CD14-positive monocyte (primary cell): Measurements from ENCODE around the gene ST6GALNAC2. TPM values are rescaled to one million over a fixed set of nuclear protein-coding genes. Genes with fewer than 3 reads are reported as not detected.

Source experiments
- DNase-seq, 3 donors: peaks; one replicate each; pipeline ENCODE4 v3.0.0-alpha.2; 2011 to 2022
- H2AFZ ChIP-seq: 2 replicates; pipeline ENCODE4 v1.6.0; 2012; ENCODE audit warnings: mild to moderate bottlenecking, low read depth, low read length, inconsistent platforms; ENCODE audit not compliant: insufficient read depth, poor library complexity, severe bottlenecking
- H3K27ac ChIP-seq, 2 donors: 1 replicate in 1 of 2; 2 replicates in 1 of 2; pipeline ENCODE4 v1.5.1; 2012 to 2013; ENCODE audit warnings: low read length in 2 of 2, control low read depth in 1 of 2, inconsistent platforms in 1 of 2, low read depth in 1 of 2, mild to moderate bottlenecking in 1 of 2
- H3K27me3 ChIP-seq, 2 donors: one replicate each; pipeline versions ENCODE4 v1.6.0 to v1.6.1; 2011 to 2013; ENCODE audit warnings: low read length in 2 of 2; ENCODE audit not compliant: control insufficient read depth in 2 of 2, insufficient read depth in 2 of 2
- H3K36me3 ChIP-seq, 2 donors: replicated peaks in 1 of 2; 1 replicate in 1 of 2; 2 replicates in 1 of 2; pipeline versions ENCODE4 v1.5.1 to v1.6.1; 2012 to 2013; ENCODE audit warnings: low read length in 2 of 2, control low read depth in 1 of 2, inconsistent platforms in 1 of 2, mild to moderate bottlenecking in 1 of 2; ENCODE audit not compliant: insufficient read depth in 2 of 2, control insufficient read depth in 1 of 2
- H3K4me1 ChIP-seq, 2 donors: 1 replicate in 1 of 2; 2 replicates in 1 of 2; pipeline versions ENCODE4 v1.5.1 to v1.6.1; 2012 to 2013; ENCODE audit warnings: low read length in 2 of 2, control low read depth in 1 of 2, inconsistent platforms in 1 of 2, mild to moderate bottlenecking in 1 of 2, moderate library complexity in 1 of 2; ENCODE audit not compliant: insufficient read depth in 2 of 2, control insufficient read depth in 1 of 2
- H3K4me2 ChIP-seq: replicated peaks from 2 replicates; pipeline ENCODE3; 2012; ENCODE audit warnings: low read length, moderate library complexity, mild to moderate bottlenecking; ENCODE audit not compliant: poor library complexity, severe bottlenecking; ENCODE audit errors: extremely low read depth
- H3K4me3 ChIP-seq, 3 experiments: fragments of 200-600 bp in 1 of 3; sonication (generic) in 1 of 3; replicated peaks in 1 of 3; 1 replicate in 2 of 3; 2 replicates in 1 of 3; pipeline ENCODE4 v1.5.1; 2011 to 2013; ENCODE audit warnings: low read length in 3 of 3, mild to moderate bottlenecking in 3 of 3, control low read depth in 2 of 3, low read depth in 2 of 3, inconsistent platforms in 1 of 3, moderate library complexity in 1 of 3
- H3K79me2 ChIP-seq: 2 replicates; pipeline ENCODE4 v1.6.0; 2012; ENCODE audit warnings: mild to moderate bottlenecking, control low read depth, inconsistent platforms, low read length, moderate library complexity; ENCODE audit not compliant: insufficient read depth
- H3K9ac ChIP-seq: 2 replicates; pipeline ENCODE4 v1.6.0; 2017; ENCODE audit warnings: low read length, mild to moderate bottlenecking; ENCODE audit not compliant: insufficient read depth, poor library complexity, severe bottlenecking
- H3K9me3 ChIP-seq, 2 donors: replicated peaks in 1 of 2; 1 replicate in 1 of 2; 2 replicates in 1 of 2; pipeline versions ENCODE4 v1.5.1 to v1.6.1; 2012 to 2013; ENCODE audit warnings: low read length in 2 of 2, control low read depth in 1 of 2; ENCODE audit not compliant: control insufficient read depth in 1 of 2, insufficient read depth in 1 of 2
- H4K20me1 ChIP-seq: 2 replicates; pipeline ENCODE4 v1.6.0; 2012; ENCODE audit warnings: mild to moderate bottlenecking, low read length, control low read depth, moderate library complexity; ENCODE audit not compliant: insufficient read depth
- H3K27ac Mint-ChIP-seq, 7 donors: one replicate each; pipeline ENCODE4 v1.8.0; 2020; ENCODE audit warnings: mild to moderate bottlenecking in 7 of 7, mixed read lengths in 7 of 7, moderate library complexity in 6 of 7, inconsistent platforms in 2 of 7
- H3K27me3 Mint-ChIP-seq, 3 donors: one replicate each; pipeline ENCODE4 v1.8.0; 2021 to 2022; ENCODE audit warnings: low read depth in 3 of 3, mild to moderate bottlenecking in 3 of 3, mixed read lengths in 3 of 3, moderate library complexity in 3 of 3, inconsistent platforms in 1 of 3
- H3K36me3 Mint-ChIP-seq, 2 donors: one replicate each; pipeline ENCODE4 v1.8.0; 2020; ENCODE audit warnings: mixed read lengths in 2 of 2, inconsistent platforms in 1 of 2, mild to moderate bottlenecking in 1 of 2
- H3K4me1 Mint-ChIP-seq: one replicate; pipeline ENCODE4 v1.8.0; 2020; ENCODE audit warnings: mild to moderate bottlenecking, mixed read lengths
- H3K4me3 Mint-ChIP-seq, 2 donors: one replicate each; pipeline ENCODE4 v1.8.0; 2020; ENCODE audit warnings: mild to moderate bottlenecking in 2 of 2, mixed read lengths in 2 of 2, moderate library complexity in 1 of 2
- H3K9me3 Mint-ChIP-seq, 7 donors: one replicate each; pipeline ENCODE4 v1.8.0; 2020 to 2022; ENCODE audit warnings: mixed read lengths in 7 of 7, mild to moderate bottlenecking in 6 of 7, moderate library complexity in 6 of 7, inconsistent platforms in 2 of 7
- WGBS: methylation state at CpG from one replicate; pipeline ENCODE4 v1.1.5; 2013; ENCODE audit warnings: missing lambda C conversion rate; ENCODE audit not compliant: insufficient coverage; 5-methylcytosine and 5-hydroxymethylcytosine counted together
- intact Hi-C, 2 donors: fragments of 100-400 bp; cut with micrococcal nuclease; formaldehyde crosslinking; loops; one replicate each; pipeline versions ENCODE4 v1.15.0 to v1.15.1; 2023
- polyA plus RNA-seq, 3 donors: library from polyadenylated mRNA; depleted of rRNA in 1 of 3; unstranded in 2 of 3; stranded (reverse) in 1 of 3; fragments of 300-500 nt in 2 of 3; fragments of >200 nt in 1 of 3; fragmentation: Illumina TruSeq in 2 of 3; gene quantifications; 1 replicate in 2 of 3; 2 replicates in 1 of 3; pipeline ENCODE4 v1.2.3, GENCODE V29; 2012 to 2021
- TF ChIP-seq, protein P1 (sequence below): fragments of 200-600 bp; IDR thresholded peaks from one replicate; pipeline ENCODE4 v1.8.0; 2022; ENCODE audit warnings: antibody characterized with exemption, mild to moderate bottlenecking

ST6GALNAC2 gene
- polyA plus RNA-seq, 3 donors: 8.3 to 11.8 (median 11.8) TPM

DNA sequence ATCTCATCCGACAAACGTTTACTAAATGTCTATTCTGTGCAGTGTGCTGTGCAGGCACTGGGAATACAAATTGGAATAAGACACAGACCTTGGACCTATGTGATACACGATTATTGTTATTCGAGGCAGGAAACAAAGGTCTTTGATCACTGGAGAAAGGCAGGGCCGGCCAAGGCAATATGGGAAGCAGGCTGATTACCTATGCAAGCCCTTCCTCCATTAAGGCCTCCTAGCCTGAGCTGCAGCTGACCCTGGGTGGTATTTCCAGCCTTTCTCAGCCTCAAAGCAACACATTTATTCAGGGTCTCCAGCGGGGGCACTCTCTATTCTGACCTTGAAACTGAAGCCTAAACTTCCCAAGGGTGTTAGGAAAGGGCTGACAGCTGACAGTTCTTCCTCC, 44.5 kb upstream of the ST6GALNAC2 start:
- no peak overlapping the region for H3K4me3 Mint-ChIP-seq
- Histone ChIP-seq H4K20me1 (no peaks in the 10 kb centered on the region), H3K79me2 (no peaks in the 10 kb centered on the region), H3K4me1 (no peaks in the 10 kb centered on the region), H3K4me2 (no peak overlapping the region), H3K9ac (no peak overlapping the region), H3K4me3 (no peak overlapping the region), H3K36me3 (no peaks in the 10 kb centered on the region), H3K9me3 (no peaks in the 10 kb centered on the region), H2AFZ (no peak overlapping the region), H3K27me3 (no peaks in the 10 kb centered on the region), H3K27ac (no peak overlapping the region)
- intact Hi-C loops: no loop called here
- DNase-seq: no peak
- H3K36me3 Mint-ChIP-seq: no peaks in the 10 kb centered on the region
- TF ChIP-seq, protein P1, sequence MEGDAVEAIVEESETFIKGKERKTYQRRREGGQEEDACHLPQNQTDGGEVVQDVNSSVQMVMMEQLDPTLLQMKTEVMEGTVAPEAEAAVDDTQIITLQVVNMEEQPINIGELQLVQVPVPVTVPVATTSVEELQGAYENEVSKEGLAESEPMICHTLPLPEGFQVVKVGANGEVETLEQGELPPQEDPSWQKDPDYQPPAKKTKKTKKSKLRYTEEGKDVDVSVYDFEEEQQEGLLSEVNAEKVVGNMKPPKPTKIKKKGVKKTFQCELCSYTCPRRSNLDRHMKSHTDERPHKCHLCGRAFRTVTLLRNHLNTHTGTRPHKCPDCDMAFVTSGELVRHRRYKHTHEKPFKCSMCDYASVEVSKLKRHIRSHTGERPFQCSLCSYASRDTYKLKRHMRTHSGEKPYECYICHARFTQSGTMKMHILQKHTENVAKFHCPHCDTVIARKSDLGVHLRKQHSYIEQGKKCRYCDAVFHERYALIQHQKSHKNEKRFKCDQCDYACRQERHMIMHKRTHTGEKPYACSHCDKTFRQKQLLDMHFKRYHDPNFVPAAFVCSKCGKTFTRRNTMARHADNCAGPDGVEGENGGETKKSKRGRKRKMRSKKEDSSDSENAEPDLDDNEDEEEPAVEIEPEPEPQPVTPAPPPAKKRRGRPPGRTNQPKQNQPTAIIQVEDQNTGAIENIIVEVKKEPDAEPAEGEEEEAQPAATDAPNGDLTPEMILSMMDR: no peak
- no peaks in the 10 kb centered on the region for H3K9me3 Mint-ChIP-seq
- no peak overlapping the region for H3K27ac Mint-ChIP-seq
- peaks cover 4% of the 10 kb centered on the region for H3K4me1 Mint-ChIP-seq
- H3K27me3 Mint-ChIP-seq: peaks cover 1 to 6% (median 5%) of the 10 kb centered on the region in 3 donors
- WGBS: 90% methylated on average over 5 of the region's 6 CpGs

DNA sequence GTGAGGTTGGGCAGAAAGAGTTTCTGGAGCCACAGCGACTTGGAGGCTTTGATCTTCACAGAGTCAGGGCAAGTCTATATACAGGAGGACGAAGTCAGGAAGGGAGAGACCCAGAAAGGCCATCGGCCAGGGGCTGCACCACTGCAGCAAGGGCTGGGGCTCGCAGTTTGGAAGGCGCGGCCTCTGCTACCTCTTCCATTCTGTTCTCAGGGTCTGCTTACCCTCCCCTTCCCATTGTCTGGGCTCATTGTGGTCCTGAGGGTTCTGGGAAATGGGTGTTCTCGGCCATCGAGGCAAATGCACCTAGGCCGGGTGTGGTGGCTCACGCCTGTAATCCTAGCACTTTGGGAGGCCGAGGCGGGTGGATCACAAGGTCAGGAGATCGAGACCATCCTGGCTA, 41.9 kb upstream of the ST6GALNAC2 start:
- Histone ChIP-seq H3K4me3 (no peak overlapping the region), H2AFZ (no peak overlapping the region), H4K20me1 (no peaks in the 10 kb centered on the region), H3K9me3 (no peaks in the 10 kb centered on the region), H3K4me1 (no peaks in the 10 kb centered on the region), H3K4me2 (no peak overlapping the region), H3K27ac (no peak overlapping the region), H3K36me3 (no peaks in the 10 kb centered on the region), H3K79me2 (no peaks in the 10 kb centered on the region), H3K27me3 (no peaks in the 10 kb centered on the region), H3K9ac (no peak overlapping the region)
- H3K4me3 Mint-ChIP-seq: no peak overlapping the region
- H3K36me3 Mint-ChIP-seq: no peaks in the 10 kb centered on the region
- H3K27ac Mint-ChIP-seq: no peak overlapping the region
- 100% methylated on average over 3 of the region's 13 CpGs for WGBS
- intact Hi-C loops: no loop called here
- TF ChIP-seq, protein P1: no peak
- H3K9me3 Mint-ChIP-seq: no peaks in the 10 kb centered on the region
- no peak for DNase-seq
- peaks cover 8% of the 10 kb centered on the region for H3K4me1 Mint-ChIP-seq
- H3K27me3 Mint-ChIP-seq: peaks cover 1 to 7% (median 5%) of the 10 kb centered on the region in 3 donors
